GM18867 (cell line): Measurements from ENCODE around the gene SERTAD1.
"Not testable (repeated sequence)": the region's sequence is repeated elsewhere in the genome, so short reads cannot be mapped to it uniquely, and the experiment has no call there.

Experiments used
- ATAC-seq: cut with Tn5 transposase; IDR thresholded peaks from one replicate; pipeline ENCODE4 v1.9.1; 2021; ENCODE audit warnings: mild to moderate bottlenecking, moderate library complexity; ENCODE audit not compliant: unreplicated experiment

The SERTAD1 gene

DNA sequence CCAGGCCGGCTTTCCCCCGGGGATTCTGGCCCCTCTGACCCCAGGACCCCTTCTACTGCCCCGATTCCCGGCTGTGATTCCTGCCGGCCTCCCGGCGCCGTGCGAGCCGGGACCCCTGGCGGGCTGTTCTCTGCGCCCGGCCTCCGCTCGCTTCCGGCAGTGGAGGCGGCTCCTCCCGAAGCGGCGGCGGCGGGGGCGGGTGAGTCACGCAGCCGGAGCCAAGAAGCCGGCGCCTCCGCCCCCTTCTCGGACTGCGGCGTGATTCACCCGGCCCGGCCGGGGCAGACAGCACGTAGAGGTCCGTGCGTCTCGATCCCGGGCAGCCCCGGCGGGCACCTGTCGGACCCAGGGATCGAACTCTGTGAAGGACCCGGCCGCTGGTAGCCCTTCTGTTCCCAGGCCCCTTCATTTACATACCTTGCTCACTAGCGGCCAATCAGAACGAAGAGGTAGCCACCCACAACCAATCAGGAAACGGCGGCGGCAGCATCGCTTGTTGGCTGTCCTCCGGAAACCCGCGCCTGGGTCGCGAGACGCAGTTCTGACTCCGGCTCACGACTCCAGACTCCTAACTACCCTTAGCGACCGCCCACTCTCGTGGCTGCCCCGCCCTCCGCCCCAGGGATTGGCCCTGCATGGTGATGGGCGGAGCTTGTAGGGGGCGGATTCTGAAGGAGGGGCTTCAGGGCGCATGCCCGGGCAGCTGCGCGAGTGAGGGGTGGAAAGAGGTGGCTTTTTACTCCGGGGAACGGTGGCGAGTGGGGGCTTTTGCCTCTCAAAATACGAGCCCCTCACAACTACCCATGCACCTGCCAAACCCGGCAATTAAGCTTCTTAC, at the start of gene SERTAD1:
Gene SERTAD1, minus strand, starts transcription at position 543 of the 838 bp plus-strand sequence. CDS start 2,446 bp downstream, outside the sequence.
- peak; percentile 82 for ATAC-seq

DNA sequence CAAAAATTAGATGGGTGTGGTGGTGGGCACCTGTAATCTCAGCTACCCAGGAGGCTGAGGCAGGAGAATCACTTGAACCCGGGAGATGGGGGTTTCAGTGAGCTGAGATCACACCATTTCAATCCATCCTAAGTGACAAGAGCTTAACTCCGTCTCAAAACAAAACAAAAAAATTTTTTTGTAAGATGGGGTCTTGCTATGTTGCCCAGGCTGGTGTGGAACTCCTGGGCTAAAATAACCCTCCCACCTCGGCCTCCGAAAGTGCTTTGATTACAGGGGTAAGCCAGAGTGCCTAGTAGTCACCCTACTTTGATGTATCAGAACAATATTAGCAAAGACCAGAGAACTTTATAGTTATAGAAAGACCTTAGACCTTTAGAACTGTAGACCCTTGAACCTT, 48.9 kb upstream of the SERTAD1 start:
- no peak for ATAC-seq

GRCh38 chr19:40472516-40472915, 46.7 kb upstream of the SERTAD1 start:
- ATAC-seq, result no peak

DNA sequence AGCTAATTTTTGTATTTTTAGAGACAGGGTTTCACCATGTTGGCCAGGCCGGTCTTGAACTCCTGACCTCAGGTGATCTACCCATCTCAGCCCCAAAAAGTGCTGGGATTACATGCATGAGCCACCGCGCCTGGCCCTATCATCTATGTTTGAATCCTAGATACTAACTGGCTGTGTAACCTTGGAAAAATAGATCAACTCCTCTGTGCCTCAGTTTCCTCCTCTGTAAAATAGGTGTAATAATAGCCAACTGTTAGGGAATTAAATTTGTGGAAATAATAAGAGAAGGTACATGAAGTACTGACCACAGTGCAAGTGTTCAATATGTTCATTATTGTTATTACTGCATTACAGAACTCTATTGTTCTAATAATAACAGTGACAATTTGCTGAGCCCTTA, 45.3 kb upstream of the SERTAD1 start:
- ATAC-seq, result no peak

DNA sequence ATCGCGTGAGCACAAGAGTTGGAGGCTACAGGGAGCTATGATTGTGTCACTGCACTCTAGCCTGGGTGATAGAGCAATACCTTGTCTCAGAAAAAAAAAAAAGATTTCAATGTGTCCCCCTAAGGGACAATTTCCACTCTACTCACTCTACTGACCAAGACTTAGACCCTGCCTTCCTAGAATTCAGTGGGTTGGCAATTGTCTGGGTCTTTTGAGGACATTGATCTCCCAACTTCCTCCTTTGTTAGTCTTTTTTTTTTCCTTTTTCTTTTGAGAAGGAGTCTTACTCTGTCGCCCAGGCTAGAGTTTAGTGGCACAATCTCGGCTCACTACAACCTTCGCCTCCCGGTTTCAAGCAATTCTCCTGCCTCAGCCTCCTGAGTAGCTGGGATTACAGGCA, 43.2 kb upstream of the SERTAD1 start:
- ATAC-seq, result no peak

- ATAC-seq, result no peak
Measured at GRCh38 chr19:40466985-40467734, 41.4 kb upstream of the SERTAD1 start, which contains the start of gene SPTBN4. Gene SPTBN4 (plus strand): TSS chr19:40467001. CDS start chr19:40472622, 5,621 bp downstream.

DNA sequence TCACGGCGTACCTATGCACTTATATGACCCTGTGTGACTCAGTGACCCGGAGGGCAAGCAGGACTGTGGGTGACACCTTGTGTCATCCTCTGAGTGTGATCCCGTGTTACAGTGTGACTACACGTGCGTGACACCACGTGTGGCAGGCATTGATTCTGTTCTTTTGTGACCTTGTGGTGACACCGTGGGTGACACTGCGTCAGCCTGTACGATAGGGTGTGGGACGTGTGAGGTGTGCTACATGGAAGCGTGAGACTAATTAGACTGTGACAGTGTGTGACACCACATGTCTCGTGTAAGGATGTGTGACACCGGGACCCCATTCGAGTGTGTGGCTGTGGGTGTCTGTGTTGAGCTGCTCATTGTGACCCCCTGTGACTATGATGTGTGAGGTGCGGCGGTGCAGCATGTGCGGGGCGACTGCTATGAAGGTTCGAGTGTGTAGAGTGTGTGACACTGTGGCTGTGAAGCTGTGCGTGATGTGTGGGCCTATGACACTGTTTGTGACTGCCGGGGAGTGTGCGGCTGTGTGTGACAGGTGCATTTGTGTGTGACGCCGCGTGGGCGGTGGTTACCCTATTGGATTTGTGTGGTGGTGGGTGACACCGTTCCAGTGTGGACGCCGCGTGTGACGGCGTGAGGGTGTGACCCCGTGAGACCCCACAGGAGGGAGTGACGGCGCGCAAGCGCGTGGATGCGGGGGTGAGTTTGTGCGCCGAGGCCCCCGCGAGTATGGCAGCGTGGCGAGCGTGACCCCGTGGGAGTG, 40.6 kb upstream of the SERTAD1 start:
- ATAC-seq, result peak; percentile 36

DNA sequence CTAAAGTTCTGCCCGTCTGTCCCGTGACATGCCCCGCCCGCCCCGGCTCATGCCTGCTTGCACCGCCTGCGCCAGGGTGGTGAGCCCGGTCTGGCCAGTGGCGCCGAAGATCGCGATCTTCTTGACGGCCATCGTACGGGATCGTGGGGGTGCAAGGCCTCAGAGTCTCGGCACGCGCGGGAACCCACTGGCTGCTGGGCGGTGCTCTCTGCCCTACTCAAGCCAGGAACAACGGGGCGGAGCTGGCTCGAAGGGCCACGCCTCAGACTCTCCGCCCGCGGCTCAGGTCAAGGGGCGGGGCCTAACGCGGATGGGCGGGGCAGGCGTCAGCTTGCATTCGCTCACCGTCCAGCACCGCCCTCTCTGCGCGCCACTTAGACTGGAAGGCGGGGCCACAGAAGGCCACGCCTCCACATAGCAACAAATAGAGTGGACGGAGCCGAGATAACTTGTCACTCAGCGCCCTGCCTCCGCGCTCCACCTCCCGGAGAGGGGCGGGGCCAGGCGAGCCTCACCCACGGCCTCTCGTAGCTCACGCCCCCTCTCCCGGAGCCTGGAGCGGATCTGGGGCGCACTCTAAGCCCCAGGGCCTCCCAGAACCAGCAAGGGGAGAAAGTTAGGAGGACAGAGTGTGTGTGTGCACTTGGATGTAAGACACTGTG, 39.9 kb upstream of the SERTAD1 start, which contains the start of gene BLVRB:
Gene BLVRB, minus strand, starts transcription at position 189 of the 662 bp plus-strand sequence. Its CDS starts 57 bp downstream, at position 132.
- peak; percentile 79 for ATAC-seq

DNA sequence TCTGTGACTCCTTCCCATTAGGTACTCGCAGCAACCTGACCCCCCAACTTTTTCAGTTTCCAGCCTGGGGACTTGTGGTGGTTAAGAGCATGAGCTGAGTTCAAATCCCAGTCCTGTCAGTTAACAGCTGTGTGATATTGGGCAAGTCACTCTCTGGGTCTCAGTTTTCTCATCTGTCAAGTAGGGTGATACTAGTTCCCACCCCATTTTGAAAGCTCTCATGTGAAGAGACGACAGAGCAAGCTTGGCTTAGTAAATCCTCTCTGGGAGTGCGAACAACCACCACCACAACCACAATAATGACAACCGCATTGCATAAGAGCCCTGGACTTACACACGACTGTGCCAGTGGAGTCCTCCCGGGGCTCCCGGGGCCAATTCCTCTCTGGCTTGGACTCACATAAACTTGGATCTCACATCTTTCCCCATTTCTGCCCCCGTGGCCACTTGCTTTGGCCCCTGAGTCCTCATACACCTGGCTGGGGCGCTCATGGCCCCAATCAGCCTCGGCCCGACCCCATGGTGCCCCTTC, 39.3 kb upstream of the SERTAD1 start:
- ATAC-seq, result no peak

DNA sequence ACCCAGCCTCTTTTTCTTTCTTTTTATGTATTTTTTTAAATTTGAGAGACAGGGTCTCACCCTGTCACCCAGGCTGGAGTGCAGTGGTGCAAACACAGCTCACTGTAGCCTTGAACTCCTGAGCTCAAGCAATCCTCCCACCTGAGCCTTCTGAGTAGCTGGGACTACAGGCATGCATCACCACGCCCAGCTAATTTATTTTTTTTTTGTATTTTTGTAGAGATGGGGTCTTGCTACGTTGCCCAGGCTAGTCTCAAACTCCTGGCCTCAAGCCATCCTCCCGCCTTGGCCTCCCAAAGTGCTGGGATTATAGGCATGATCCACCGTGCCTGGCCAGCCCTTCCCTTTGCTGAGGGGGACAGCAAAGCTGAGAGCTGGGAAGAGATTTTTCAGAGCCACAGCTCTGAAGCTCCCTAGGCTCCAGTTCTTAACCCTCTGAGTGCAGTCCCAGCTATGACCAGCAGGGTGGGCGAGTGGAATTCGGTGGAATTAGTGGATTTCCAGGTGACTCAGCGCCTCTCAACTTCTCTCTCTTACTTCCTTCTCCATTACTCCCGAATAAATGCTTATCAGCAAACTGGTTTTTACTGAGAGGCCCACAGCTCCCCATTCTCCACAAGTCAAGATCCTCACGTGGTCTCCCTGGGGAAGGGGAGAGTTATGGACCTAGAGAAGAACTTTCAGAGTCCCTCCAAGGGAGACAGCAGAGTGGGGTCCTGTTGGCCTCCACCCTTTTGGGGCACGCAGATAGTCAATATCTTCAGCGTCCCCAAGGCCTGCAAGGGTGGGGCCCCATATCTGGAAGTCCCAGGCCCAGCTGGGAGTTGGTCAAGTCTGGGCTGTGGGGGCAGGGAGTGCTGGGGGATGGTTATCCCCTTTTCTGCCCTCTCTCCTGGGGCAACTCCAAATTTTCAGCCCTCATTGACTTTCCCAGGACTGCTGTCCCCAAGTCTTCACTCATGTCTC, 38.5 kb upstream of the SERTAD1 start:
- ATAC-seq, result no peak

- not testable (repeated sequence) for ATAC-seq
Measured at GRCh38 chr19:40463587-40464037, 37.8 kb upstream of the SERTAD1 start.

DNA sequence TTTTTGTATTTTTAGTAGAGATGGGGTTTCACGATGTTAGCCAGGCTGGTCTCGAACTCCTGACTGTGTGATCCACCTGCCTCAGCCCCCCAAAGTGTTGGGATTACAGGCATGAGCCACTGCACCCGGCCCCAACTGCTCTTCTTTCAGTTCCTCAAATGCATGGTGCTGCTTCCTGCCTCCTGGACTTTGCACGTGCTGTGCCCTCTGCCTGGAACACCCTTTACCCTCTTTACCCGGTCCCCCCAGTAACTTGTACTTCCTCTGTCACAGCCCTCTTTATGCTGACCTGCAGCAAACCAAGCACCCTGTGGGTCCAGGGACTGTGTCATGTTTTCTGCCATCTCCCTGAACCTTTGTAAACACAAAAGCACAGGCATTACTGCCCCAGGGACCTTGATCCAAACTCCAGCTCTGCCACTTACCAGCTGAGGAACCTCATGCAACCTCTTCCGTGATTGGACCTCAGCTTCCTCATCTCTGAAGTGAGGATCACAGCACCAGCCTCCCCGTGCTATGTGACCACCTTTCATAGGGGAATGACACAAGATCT, 36.0 kb upstream of the SERTAD1 start:
- ATAC-seq, result no peak

DNA sequence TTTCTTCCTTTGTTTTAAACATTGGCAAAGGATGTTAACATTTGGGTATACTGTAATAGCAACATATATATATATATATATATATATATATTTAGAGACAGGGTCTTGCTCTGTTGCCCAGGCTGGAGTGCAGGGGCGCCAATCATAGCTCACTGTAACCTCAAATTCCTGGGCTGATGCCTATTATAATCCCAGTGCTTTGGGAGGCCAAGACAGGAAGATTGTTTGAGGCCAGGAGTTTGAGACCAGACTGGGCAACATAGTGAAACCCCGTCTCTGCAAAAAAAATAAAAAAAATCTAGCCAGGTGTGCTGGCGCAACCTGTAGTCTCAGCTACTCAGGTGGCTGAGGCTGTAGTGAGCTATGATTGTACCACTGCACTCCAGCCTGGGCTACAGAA, 34.4 kb upstream of the SERTAD1 start:
- no peak for ATAC-seq

DNA sequence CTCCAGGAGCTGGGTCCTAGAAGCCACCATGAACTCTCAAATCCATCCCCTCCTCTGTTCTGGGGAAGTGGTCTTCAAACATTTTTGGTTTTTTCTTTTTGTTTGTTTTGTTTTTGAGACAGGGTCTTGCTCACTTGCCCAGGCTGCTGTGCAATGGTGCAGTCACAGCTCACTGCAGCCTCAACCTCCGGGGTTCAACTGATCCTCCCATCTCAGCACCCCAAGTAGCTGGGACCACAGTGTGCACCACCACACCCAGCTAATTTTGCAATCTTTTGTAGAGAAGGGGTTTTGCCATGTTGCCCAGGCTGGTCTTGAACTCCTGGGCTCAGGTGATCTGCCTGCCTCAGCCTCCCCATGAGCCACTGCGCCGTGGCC, 32.8 kb upstream of the SERTAD1 start:
- no peak for ATAC-seq

DNA sequence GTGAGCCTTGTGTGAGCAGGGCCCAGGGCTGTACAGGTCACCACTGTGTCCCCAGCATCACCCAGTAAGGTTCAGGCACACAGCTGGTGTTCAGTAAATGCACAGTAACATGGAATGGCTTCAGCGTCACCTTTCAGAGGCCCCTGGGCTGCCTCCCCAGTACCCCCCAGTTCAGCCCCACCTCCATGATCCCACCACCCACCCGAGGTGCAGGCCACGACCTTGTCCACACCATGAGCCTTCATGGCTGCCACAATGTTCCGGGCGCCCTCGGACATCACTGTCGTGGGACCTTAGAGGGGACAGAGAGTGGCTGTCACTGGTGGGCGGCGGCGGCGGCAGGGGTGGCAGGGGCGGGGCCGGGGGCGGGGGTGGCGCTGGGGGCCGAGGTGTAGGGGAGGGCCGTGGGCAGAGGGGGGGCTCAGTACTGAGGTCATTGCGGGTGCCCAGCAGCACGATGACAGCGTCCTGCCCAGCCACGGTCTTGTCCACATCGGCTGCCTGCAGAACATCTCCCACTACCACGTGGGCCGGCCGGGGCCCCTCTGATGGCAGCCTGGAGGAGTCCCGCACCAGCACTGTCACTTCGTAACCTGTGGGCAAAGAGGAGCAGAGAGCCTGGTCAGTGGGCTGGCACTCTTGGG, 32.3 kb upstream of the SERTAD1 start:
- ATAC-seq, result no peak

DNA sequence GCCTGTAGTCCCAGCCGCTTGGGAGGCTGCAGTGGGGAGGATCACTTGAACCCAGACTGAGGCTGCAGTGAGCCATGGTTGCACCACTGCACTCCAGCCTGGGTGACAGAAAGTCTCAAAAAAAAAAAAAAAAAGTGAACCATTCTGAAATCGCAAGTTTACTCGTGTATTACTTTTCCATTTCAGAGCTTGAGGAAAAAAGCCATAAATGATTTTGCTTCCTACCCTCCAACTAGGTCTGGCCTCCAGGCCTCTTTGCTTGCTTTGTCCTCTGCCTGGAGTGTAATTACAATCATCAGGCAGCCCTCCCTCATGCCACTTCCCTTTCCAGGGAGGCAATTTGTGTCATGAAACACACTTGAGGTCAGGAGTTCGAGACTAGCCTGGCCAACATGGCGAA, 31.3 kb upstream of the SERTAD1 start:
- no peak for ATAC-seq

DNA sequence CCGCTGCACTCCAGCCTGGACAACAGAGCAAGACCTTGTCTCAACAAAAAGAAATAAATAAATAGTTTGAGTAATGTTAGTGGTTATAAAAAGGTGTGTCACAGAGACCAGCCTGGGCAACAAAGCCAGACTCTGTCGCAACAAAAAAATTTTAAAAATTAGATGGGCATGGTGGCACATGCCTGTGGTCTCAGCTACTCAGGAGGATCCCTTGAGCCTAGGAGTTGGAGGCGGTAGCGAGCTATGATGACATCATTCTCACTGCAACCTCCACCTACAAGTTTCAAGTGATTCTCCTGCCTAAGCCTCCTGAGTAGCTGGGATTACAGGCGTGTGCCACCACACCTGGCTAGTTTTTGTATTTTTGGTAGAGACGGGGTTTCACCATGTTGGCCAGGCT, 28.2 kb upstream of the SERTAD1 start:
- not testable (repeated sequence) for ATAC-seq

DNA sequence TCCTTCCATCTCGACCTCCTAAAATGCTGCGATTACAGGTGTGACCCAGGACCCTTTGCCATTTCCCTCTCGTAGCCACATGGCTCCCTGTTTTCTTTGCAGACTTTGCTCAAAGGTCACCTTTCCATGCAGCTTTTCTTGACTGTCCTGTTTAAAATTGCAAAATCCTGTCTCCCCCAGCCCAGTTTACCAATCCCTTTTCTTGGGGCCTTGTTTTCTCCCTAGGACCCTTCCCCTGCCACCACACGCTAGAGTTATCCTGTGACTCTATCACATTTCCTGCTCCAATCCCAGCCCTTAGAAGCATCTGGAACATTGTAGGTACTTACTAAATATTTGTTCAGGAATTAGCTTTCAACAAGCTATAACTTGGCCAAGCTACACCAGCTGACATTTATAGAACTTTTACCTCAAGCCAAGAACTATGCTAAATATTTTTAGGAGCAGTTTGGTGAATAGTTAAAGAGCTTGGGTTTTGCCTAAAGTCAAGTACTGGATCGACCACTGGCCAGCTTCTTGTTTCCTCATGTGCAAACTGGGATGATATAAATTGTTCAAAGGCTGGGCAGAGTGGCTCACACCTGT, 27.5 kb upstream of the SERTAD1 start:
- ATAC-seq, result no peak
